Measurements from ENCODE around the gene LONRF2. TPM values are rescaled to one million over a fixed set of nuclear protein-coding genes. Genes with fewer than 3 reads are reported as not detected.

The LONRF2 gene
- total RNA-seq, 4 donors from 2014 or later: 1.3 to 2.5 (median 2.0) TPM

- no peaks in the 10 kb centered on the region for H3K4me1 ChIP-seq
- H3K36me3 ChIP-seq: no peaks in the 10 kb centered on the region
- no peaks in the 10 kb centered on the region for H3K9me3 ChIP-seq
- WGBS: 78% methylated on average over 2 of the region's 2 CpGs
- TF ChIP-seq POLR2AphosphoS5 (IDR thresholded peaks at IDR 0.05): no peak
- no peak overlapping the region for H3K4me3 ChIP-seq
- DNase-seq (ENCODE audit: low spot score in 2 of 2): no peak
- no peak overlapping the region for H3K27ac ChIP-seq
- H3K27me3 ChIP-seq: peaks cover 4% of the 10 kb centered on the region
Observed at GRCh38 chr2:100334929-100335328, 12.6 kb upstream of the LONRF2 start.

GRCh38 chr2:100327742-100328141 is 5.4 kb upstream of the LONRF2 start:
- whole genome bisulfite sequencing: 74% methylated on average over 4 of the region's 4 CpGs

GRCh38 chr2:100321179-100321865 is 979 bp downstream of the LONRF2 start:
- no peak for TF ChIP-seq EP300 (IDR thresholded peaks at IDR 0.05)
- TF ChIP-seq CTCF (IDR thresholded peaks at IDR 0.05): peak in 1 of 2 donors; percentile 16
- H3K36me3 ChIP-seq: no peaks in the 10 kb centered on the region
- no peak for DNase-seq (ENCODE audit: low spot score in 2 of 2)
- peak overlapping the region; percentile 66 for H3K4me3 ChIP-seq
- H3K9me3 ChIP-seq: no peaks in the 10 kb centered on the region
- H3K4me1 ChIP-seq: peaks cover 19% of the 10 kb centered on the region
- peaks cover 44% of the 10 kb centered on the region for H3K27me3 ChIP-seq
- WGBS: 4% methylated on average over 5 of the region's 77 CpGs
- H3K27ac ChIP-seq: peak overlapping the region; percentile 68

More at GRCh38 chr2:100327742-100328141, 5.4 kb upstream of the LONRF2 start:
- no peak for DNase-seq (ENCODE audit: low spot score in 2 of 2)
- Histone ChIP-seq H3K27ac (no peak overlapping the region), H3K9me3 (no peaks in the 10 kb centered on the region), H3K4me3 (no peak overlapping the region), H3K4me1 (peaks cover under 1% of the 10 kb centered on the region), H3K36me3 (no peaks in the 10 kb centered on the region), H3K27me3 (peaks cover 20% of the 10 kb centered on the region)
- TF ChIP-seq CTCF (IDR thresholded peaks at IDR 0.05) (no peak), POLR2AphosphoS5 (IDR thresholded peaks at IDR 0.05) (no peak), EP300 (IDR thresholded peaks at IDR 0.05) (no peak), POLR2A (IDR thresholded peaks at IDR 0.05) (no peak)

- H3K4me1 ChIP-seq: peaks cover 19% of the 10 kb centered on the region
- H3K4me3 ChIP-seq: peak overlapping the region; percentile 66
- peaks cover 44% of the 10 kb centered on the region for H3K27me3 ChIP-seq
- TF ChIP-seq CTCF (IDR thresholded peaks at IDR 0.05): no peak
- TF ChIP-seq POLR2AphosphoS5 (IDR thresholded peaks at IDR 0.05): no peak
- TF ChIP-seq POLR2A (IDR thresholded peaks at IDR 0.05): no peak
- no peak for TF ChIP-seq EP300 (IDR thresholded peaks at IDR 0.05)
- WGBS: 42% methylated on average over 19 of the region's 19 CpGs
- no peaks in the 10 kb centered on the region for H3K36me3 ChIP-seq
- no peak for DNase-seq (ENCODE audit: low spot score in 2 of 2)
- H3K9me3 ChIP-seq: no peaks in the 10 kb centered on the region
- peak overlapping the region; percentile 25 for H3K27ac ChIP-seq
Observed at GRCh38 chr2:100320547-100321178, 1.6 kb downstream of the LONRF2 start.

- no peak for DNase-seq (ENCODE audit: low spot score in 2 of 2)
- Histone ChIP-seq H3K27ac (no peak overlapping the region), H3K4me3 (no peak overlapping the region), H3K4me1 (peaks cover 17% of the 10 kb centered on the region), H3K27me3 (peaks cover 23% of the 10 kb centered on the region), H3K9me3 (no peaks in the 10 kb centered on the region), H3K36me3 (no peaks in the 10 kb centered on the region)
- no peak for TF ChIP-seq EP300 (IDR thresholded peaks at IDR 0.05)
- no peak for TF ChIP-seq POLR2A (IDR thresholded peaks at IDR 0.05)
- no peak for TF ChIP-seq POLR2AphosphoS5 (IDR thresholded peaks at IDR 0.05)
- no peak for TF ChIP-seq CTCF (IDR thresholded peaks at IDR 0.05)
- WGBS: 83% methylated on average over 1 of the region's 1 CpG
Observed at GRCh38 chr2:100317634-100318033, 4.7 kb downstream of the LONRF2 start.
